ENCODE results near the gene ZNF207.
A peak's percentile ranks its signal among the peaks of the same experiment; 100 is the strongest.

The ZNF207 gene

GRCh38 chr17:32335046-32335445 lies 14.9 kb upstream of the ZNF207 start:
- Histone ChIP-seq H3K27me3 (ENCODE audit: insufficient read depth, low read length) (no peaks in the 10 kb centered on the region), H3K4me3 (ENCODE audit: low read depth, low read length) (no peak overlapping the region), H3K79me2 (ENCODE audit: control insufficient read depth, insufficient read depth, low read length, unreplicated experiment) (no peaks in the 10 kb centered on the region), H3K4me1 (ENCODE audit: control insufficient read depth, insufficient read depth, low read length, unreplicated experiment) (peaks cover 6% of the 10 kb centered on the region), H2AFZ (ENCODE audit: low read length, unreplicated experiment) (no peak overlapping the region), H3K36me3 (ENCODE audit: insufficient read depth, low read length) (peaks cover 11% of the 10 kb centered on the region), H3K27ac (ENCODE audit: low read depth, low read length) (no peak overlapping the region)

- Histone ChIP-seq H2AFZ (ENCODE audit: low read length, unreplicated experiment) (no peak overlapping the region), H3K4me3 (ENCODE audit: low read depth, low read length) (no peak overlapping the region), H3K36me3 (ENCODE audit: insufficient read depth, low read length) (peaks cover 11% of the 10 kb centered on the region), H3K4me1 (ENCODE audit: control insufficient read depth, insufficient read depth, low read length, unreplicated experiment) (peaks cover 6% of the 10 kb centered on the region), H3K27ac (ENCODE audit: low read depth, low read length) (no peak overlapping the region), H3K79me2 (ENCODE audit: control insufficient read depth, insufficient read depth, low read length, unreplicated experiment) (no peaks in the 10 kb centered on the region), H3K27me3 (ENCODE audit: insufficient read depth, low read length) (no peaks in the 10 kb centered on the region)
Observed at GRCh38 chr17:32335687-32336086, 14.3 kb upstream of the ZNF207 start.

GRCh38 chr17:32341141-32341856 lies 8.7 kb upstream of the ZNF207 start:
- peak overlapping the region; percentile 94 for H2AFZ ChIP-seq (ENCODE audit: low read length, unreplicated experiment)

GRCh38 chr17:32341857-32342602 lies 7.9 kb upstream of the ZNF207 start, which contains the start of gene C17orf75:
TSS of gene C17orf75 (minus strand) at chr17:32342173. CDS start at chr17:32342139, 34 bp downstream.
- Histone ChIP-seq H3K27ac (ENCODE audit: low read depth, low read length) (peak within 1 kb of the TSS; percentile 47), H2AFZ (ENCODE audit: low read length, unreplicated experiment) (peak within 1 kb of the TSS; percentile 94), H3K36me3 (ENCODE audit: insufficient read depth, low read length) (no peaks in the 10 kb centered on the region; the same call in 1 of the 2 replicates), H3K79me2 (ENCODE audit: control insufficient read depth, insufficient read depth, low read length, unreplicated experiment) (no peaks in the 10 kb centered on the region), H3K4me1 (ENCODE audit: control insufficient read depth, insufficient read depth, low read length, unreplicated experiment) (peaks cover 12% of the 10 kb centered on the region), H3K4me3 (ENCODE audit: low read depth, low read length) (peak within 1 kb of the TSS; percentile 84), H3K27me3 (ENCODE audit: insufficient read depth, low read length) (no peaks in the 10 kb centered on the region)

More at GRCh38 chr17:32341141-32341856, 8.7 kb upstream of the ZNF207 start:
- Histone ChIP-seq H3K27ac (ENCODE audit: low read depth, low read length) (no peak overlapping the region), H3K36me3 (ENCODE audit: insufficient read depth, low read length) (no peaks in the 10 kb centered on the region; the same call in 1 of the 2 replicates), H3K27me3 (ENCODE audit: insufficient read depth, low read length) (no peaks in the 10 kb centered on the region), H3K4me1 (ENCODE audit: control insufficient read depth, insufficient read depth, low read length, unreplicated experiment) (peaks cover 12% of the 10 kb centered on the region), H3K4me3 (ENCODE audit: low read depth, low read length) (peak overlapping the region; percentile 84), H3K79me2 (ENCODE audit: control insufficient read depth, insufficient read depth, low read length, unreplicated experiment) (no peaks in the 10 kb centered on the region)

- Histone ChIP-seq H3K4me3 (ENCODE audit: low read depth, low read length) (peak overlapping the region; percentile 84), H3K79me2 (ENCODE audit: control insufficient read depth, insufficient read depth, low read length, unreplicated experiment) (no peaks in the 10 kb centered on the region), H3K36me3 (ENCODE audit: insufficient read depth, low read length) (no peaks in the 10 kb centered on the region; the same call in 1 of the 2 replicates), H3K27me3 (ENCODE audit: insufficient read depth, low read length) (no peaks in the 10 kb centered on the region), H3K27ac (ENCODE audit: low read depth, low read length) (peak overlapping the region; percentile 47; the same call in 1 of the 2 replicates), H3K4me1 (ENCODE audit: control insufficient read depth, insufficient read depth, low read length, unreplicated experiment) (peaks cover 12% of the 10 kb centered on the region), H2AFZ (ENCODE audit: low read length, unreplicated experiment) (peak overlapping the region; percentile 86)
Observed at GRCh38 chr17:32342603-32343325, 7.2 kb upstream of the ZNF207 start.

GRCh38 chr17:32345951-32346600 lies 3.9 kb upstream of the ZNF207 start:
- Histone ChIP-seq H3K79me2 (ENCODE audit: control insufficient read depth, insufficient read depth, low read length, unreplicated experiment) (peaks cover 22% of the 10 kb centered on the region), H3K27ac (ENCODE audit: low read depth, low read length) (no peak overlapping the region), H3K27me3 (ENCODE audit: insufficient read depth, low read length) (no peaks in the 10 kb centered on the region), H3K4me1 (ENCODE audit: control insufficient read depth, insufficient read depth, low read length, unreplicated experiment) (peaks cover 9% of the 10 kb centered on the region), H2AFZ (ENCODE audit: low read length, unreplicated experiment) (no peak overlapping the region), H3K36me3 (ENCODE audit: insufficient read depth, low read length) (no peaks in the 10 kb centered on the region; the same call in 1 of the 2 replicates), H3K4me3 (ENCODE audit: low read depth, low read length) (no peak overlapping the region)

GRCh38 chr17:32348483-32348800 lies 1.5 kb upstream of the ZNF207 start:
- peaks cover 17% of the 10 kb centered on the region for H3K36me3 ChIP-seq (ENCODE audit: insufficient read depth, low read length)
- peaks cover 9% of the 10 kb centered on the region for H3K4me1 ChIP-seq (ENCODE audit: control insufficient read depth, insufficient read depth, low read length, unreplicated experiment)
- H3K27ac ChIP-seq (ENCODE audit: low read depth, low read length): no peak overlapping the region
- no peak overlapping the region; the same call in 1 of the 2 replicates for H3K4me3 ChIP-seq (ENCODE audit: low read depth, low read length)
- peaks cover 46% of the 10 kb centered on the region for H3K79me2 ChIP-seq (ENCODE audit: control insufficient read depth, insufficient read depth, low read length, unreplicated experiment)
- H2AFZ ChIP-seq (ENCODE audit: low read length, unreplicated experiment): no peak overlapping the region
- no peaks in the 10 kb centered on the region for H3K27me3 ChIP-seq (ENCODE audit: insufficient read depth, low read length)

GRCh38 chr17:32349503-32349853 lies 479 bp upstream of the ZNF207 start:
- peaks cover 55% of the 10 kb centered on the region for H3K79me2 ChIP-seq (ENCODE audit: control insufficient read depth, insufficient read depth, low read length, unreplicated experiment)
- H3K4me1 ChIP-seq (ENCODE audit: control insufficient read depth, insufficient read depth, low read length, unreplicated experiment): peaks cover 16% of the 10 kb centered on the region
- peak overlapping the region; percentile 92 for H3K4me3 ChIP-seq (ENCODE audit: low read depth, low read length)
- H3K27ac ChIP-seq (ENCODE audit: low read depth, low read length): peak overlapping the region; percentile 95
- peak overlapping the region; percentile 33 for H2AFZ ChIP-seq (ENCODE audit: low read length, unreplicated experiment)
- H3K36me3 ChIP-seq (ENCODE audit: insufficient read depth, low read length): peaks cover 24% of the 10 kb centered on the region
- no peaks in the 10 kb centered on the region for H3K27me3 ChIP-seq (ENCODE audit: insufficient read depth, low read length)

GRCh38 chr17:32350666-32351418 lies 885 bp downstream of the ZNF207 start:
- Histone ChIP-seq H3K36me3 (ENCODE audit: insufficient read depth, low read length) (peaks cover 29% of the 10 kb centered on the region), H3K27me3 (ENCODE audit: insufficient read depth, low read length) (no peaks in the 10 kb centered on the region), H3K27ac (ENCODE audit: low read depth, low read length) (peak overlapping the region; percentile 95), H2AFZ (ENCODE audit: low read length, unreplicated experiment) (no peak overlapping the region), H3K4me1 (ENCODE audit: control insufficient read depth, insufficient read depth, low read length, unreplicated experiment) (peaks cover 26% of the 10 kb centered on the region), H3K79me2 (ENCODE audit: control insufficient read depth, insufficient read depth, low read length, unreplicated experiment) (peaks cover 69% of the 10 kb centered on the region), H3K4me3 (ENCODE audit: low read depth, low read length) (peak overlapping the region; percentile 92)

Data from ACC112 (cell line).